HG03039 (cell line): ENCODE measurements around the gene LRRC1.
"Not testable (repeated sequence)": the region's sequence is repeated elsewhere in the genome, so short reads cannot be mapped to it uniquely, and the experiment has no call there.

Experiments
- ATAC-seq: cut with Tn5 transposase; IDR thresholded peaks from one replicate; pipeline ENCODE4 v1.9.1; 2021; ENCODE audit warnings: mild to moderate bottlenecking, moderate library complexity; ENCODE audit not compliant: unreplicated experiment

LRRC1 gene

GRCh38 chr6:53792016-53792415 lies 2.8 kb upstream of the LRRC1 start:
- no peak for ATAC-seq

- ATAC-seq, result no peak
Observed at GRCh38 chr6:53792973-53793317, 1.9 kb upstream of the LRRC1 start.

- peak; percentile 34 for ATAC-seq
Observed at GRCh38 chr6:53793318-53794136, 1.3 kb upstream of the LRRC1 start.

- peak; percentile 32 for ATAC-seq
Observed at GRCh38 chr6:53794137-53794719, 577 bp upstream of the LRRC1 start.

GRCh38 chr6:53795340-53795701 lies 516 bp downstream of the LRRC1 start:
- peak; percentile 26 for ATAC-seq

- no peak for ATAC-seq
Observed at GRCh38 chr6:53795702-53796450, 1.1 kb downstream of the LRRC1 start.

GRCh38 chr6:53796451-53796780 lies 1.6 kb downstream of the LRRC1 start:
- ATAC-seq, result no peak

- ATAC-seq, result no peak
Observed at GRCh38 chr6:53796791-53797190, 2.0 kb downstream of the LRRC1 start.

- ATAC-seq, result no peak
Observed at GRCh38 chr6:53797304-53797703, 2.5 kb downstream of the LRRC1 start.

- no peak for ATAC-seq
Observed at GRCh38 chr6:53799340-53799739, 4.5 kb downstream of the LRRC1 start.

- no peak for ATAC-seq
Observed at GRCh38 chr6:53801022-53801421, 6.2 kb downstream of the LRRC1 start.

- ATAC-seq, result no peak
Observed at GRCh38 chr6:53802582-53802981, 7.8 kb downstream of the LRRC1 start.

GRCh38 chr6:53803081-53803860 lies 8.5 kb downstream of the LRRC1 start:
- ATAC-seq, result no peak

- ATAC-seq, result no peak
Observed at GRCh38 chr6:53805016-53805415, 10.2 kb downstream of the LRRC1 start.

GRCh38 chr6:53805725-53806124 lies 10.9 kb downstream of the LRRC1 start:
- no peak for ATAC-seq

GRCh38 chr6:53807606-53808005 lies 12.8 kb downstream of the LRRC1 start:
- not testable (repeated sequence) for ATAC-seq

- no peak for ATAC-seq
Observed at GRCh38 chr6:53808302-53808881, 13.6 kb downstream of the LRRC1 start.

- no peak for ATAC-seq
Observed at GRCh38 chr6:53809691-53810090, 14.9 kb downstream of the LRRC1 start.

GRCh38 chr6:53811082-53811481 lies 16.3 kb downstream of the LRRC1 start:
- ATAC-seq, result peak; percentile 68

GRCh38 chr6:53811746-53812145 lies 16.9 kb downstream of the LRRC1 start:
- ATAC-seq, result no peak

GRCh38 chr6:53813096-53813495 lies 18.3 kb downstream of the LRRC1 start:
- no peak for ATAC-seq
